Measurements from ENCODE around the gene MAP4K1.

The MAP4K1 gene

DNA sequence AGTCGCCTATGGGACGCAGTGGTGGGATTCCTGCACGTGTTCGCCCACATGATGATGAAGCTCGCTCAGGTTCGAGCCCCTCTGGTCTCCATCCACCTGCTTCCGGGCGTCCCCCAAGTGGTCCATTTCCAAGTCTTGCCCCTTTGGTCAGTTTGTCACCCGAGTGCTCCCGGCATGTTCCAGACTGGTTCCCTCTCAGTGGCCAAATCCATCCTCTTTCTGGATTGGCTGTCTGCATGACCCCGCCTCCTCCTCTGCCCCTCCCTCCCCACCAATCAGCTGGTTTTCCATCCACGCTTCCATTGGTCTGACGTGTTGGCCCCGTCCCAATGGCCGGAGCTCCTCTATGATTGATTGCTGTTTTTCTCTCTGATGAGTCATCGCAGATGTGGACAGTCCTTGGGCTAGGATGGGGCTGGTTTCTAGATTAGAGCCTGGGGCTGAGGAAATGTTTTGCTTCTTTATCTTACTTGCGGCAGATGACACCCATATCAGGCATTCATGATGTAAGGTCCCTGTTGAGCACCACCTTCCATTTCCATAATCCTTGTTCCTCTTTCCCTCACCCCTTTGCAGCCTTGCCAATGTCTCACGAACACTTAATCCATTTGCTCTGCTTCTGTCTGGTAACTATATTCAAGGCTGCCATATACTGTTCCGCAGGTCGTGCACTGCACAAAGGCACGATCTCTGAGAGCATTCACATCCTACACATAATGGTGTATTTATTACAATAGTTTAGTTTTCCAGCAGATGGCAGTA, 73.8 kb downstream of the MAP4K1 start:
- no peak for DNase-seq (ENCODE audit: low read depth)

DNA sequence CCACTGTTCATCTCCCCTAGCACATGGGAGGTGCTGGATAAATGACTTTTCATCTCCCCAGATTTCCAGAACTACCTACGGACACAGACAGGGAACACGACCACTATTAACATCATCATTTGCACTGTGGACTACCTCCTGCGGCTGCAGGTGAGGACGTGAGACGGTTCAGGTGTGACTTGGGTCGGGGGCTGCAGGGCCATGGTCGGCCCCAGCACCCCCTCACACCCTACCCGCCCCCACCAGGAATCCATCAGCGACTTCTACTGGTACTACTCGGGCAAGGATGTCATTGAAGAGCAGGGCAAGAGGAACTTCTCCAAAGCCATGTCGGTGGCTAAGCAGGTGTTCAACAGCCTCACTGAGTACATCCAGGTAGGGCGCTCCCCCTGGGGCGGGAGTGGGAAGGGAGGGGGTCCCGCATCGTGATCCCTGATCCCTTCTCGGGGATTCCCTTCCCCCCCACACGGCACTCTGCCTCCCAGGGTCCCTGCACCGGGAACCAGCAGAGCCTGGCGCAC, 74.4 kb downstream of the MAP4K1 start:
- no peak for DNase-seq (ENCODE audit: low read depth)

DNA sequence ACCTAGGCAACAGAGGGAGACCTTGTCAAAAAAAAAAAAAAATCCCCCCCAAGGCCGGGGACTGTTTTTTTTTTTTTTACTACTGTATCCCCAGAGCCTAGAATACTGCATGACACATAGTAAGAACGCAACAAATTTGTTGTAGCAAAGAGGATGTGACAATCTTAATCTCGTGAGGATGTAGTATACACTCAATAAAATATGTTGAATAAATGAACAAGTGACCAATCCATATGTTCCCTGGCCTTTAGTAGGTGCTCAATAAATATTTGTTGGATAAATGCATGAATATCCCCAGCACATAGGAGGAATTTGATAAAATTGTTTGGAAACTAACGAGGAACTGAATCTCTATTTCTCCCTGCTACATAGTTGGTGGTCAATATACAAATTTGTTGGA, 75.7 kb downstream of the MAP4K1 start:
- DNase-seq (ENCODE audit: low read depth): no peak

DNA sequence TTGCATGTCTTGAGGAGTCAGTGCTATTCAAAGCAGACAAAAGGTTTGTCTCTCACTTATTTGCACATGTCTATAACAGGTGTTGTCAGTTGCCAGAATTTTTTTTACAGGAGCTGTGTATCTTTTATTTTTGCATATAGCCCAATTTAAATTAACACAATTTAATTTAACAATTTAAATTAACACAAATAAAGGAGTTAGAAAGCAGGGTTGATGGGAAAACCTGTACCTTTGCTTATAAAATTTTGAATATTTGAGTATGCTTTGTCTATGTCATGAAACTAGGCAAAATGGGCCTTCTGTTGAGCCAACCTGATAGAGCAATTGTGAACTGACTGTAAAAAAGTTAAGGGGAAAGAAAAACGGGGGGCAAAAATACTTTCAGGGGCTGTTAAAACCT, 78.0 kb downstream of the MAP4K1 start:
- DNase-seq (ENCODE audit: low read depth): no peak

DNA sequence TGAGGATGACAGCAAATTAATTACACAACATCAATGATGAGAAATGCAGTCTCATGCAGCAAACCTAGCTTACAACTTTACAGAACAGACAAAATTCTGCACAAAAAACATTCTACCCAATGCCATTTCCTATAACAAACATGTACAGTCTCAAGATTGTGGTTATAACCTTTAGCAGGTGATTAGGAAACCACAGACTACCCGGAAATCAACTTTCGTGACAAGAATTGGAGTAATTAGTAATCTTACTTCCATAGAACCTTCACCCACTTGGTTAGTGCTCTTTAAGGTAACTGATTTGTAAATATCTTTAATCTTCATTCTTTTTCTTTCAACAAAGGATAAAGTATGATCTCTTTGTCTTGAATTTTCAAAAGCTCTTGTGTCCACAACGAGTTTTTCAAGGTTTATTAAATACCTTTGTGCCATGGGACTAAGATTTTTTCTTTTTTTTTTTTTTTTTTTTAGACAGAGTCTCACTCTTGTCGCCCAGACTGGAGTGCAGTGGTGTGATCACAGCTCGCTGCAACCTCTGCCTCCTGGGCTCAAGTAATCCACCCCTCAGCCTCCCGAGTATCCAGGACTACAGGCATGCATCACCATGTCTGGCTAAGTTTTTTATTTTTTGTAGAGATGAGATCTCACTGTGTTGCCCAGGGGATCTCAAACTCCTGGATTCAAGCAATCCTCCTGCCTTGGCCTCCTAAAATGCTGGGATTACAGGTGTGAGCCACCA, 78.8 kb downstream of the MAP4K1 start:
- DNase-seq (ENCODE audit: low read depth): no peak

DNA sequence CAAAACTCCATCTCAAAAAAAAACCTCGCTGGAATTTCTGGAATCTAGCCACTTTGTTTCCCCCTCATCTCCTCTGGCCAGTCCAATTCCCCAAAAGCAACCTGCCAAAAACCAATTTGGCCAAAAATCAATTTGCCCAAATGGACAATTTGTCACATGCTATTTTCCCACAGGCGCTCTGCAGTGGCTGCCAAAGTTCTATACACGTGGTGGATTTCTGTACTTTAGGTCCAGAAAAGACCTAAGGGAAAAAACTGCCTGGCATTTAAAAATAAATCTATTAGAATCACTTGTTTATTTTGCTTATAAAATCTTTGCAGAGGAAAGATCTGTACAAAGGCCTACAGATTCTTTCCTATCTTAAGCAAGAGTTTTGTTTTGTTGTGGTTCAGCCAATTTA, 79.4 kb downstream of the MAP4K1 start:
- no peak for DNase-seq (ENCODE audit: low read depth)
